ENCODE data around the gene ACTN3.

- no peak for TF ChIP-seq ZNF671 (CRISPR knock-in tag; IDR thresholded peaks at IDR 0.05)
- no peak for TF ChIP-seq ATF1 (CRISPR knock-in tag; IDR thresholded peaks at IDR 0.05)
Measured at GRCh38 chr11:66541892-66542291, 4.8 kb upstream of the ACTN3 start.
